Osteoblast (primary cell): ENCODE data around the gene CCDC124. TPM values are rescaled to one million over a fixed set of nuclear protein-coding genes. Genes with fewer than 3 reads are reported as not detected.

Experiments used
- DNase-seq: peaks from one replicate; pipeline ENCODE4 v3.0.0; 2011; ENCODE audit warnings: low spot score, mixed read lengths; ENCODE audit not compliant: insufficient read length; ENCODE audit errors: missing footprints
- H2AFZ ChIP-seq: 2 replicates; pipeline ENCODE4 v1.6.0; 2011; ENCODE audit warnings: mild to moderate bottlenecking, low read length
- H3K27ac ChIP-seq: 2 replicates; pipeline ENCODE4 v1.5.1; 2011; ENCODE audit warnings: mild to moderate bottlenecking, low read depth, low read length, moderate library complexity
- H3K27me3 ChIP-seq: 2 replicates; pipeline ENCODE4 v1.6.0; 2012; ENCODE audit warnings: mild to moderate bottlenecking, control low read depth, inconsistent platforms, low read length, moderate library complexity; ENCODE audit not compliant: insufficient read depth
- H3K36me3 ChIP-seq: 2 replicates; pipeline ENCODE4 v1.5.1; 2011; ENCODE audit warnings: mild to moderate bottlenecking, low read length, control low read depth, moderate library complexity; ENCODE audit not compliant: insufficient read depth
- H3K4me1 ChIP-seq: 2 replicates; pipeline ENCODE4 v1.5.1; 2011; ENCODE audit warnings: mild to moderate bottlenecking, low read length, control low read depth, moderate library complexity; ENCODE audit not compliant: insufficient read depth
- H3K4me2 ChIP-seq: 2 replicates; pipeline ENCODE4 v1.6.0; 2011; ENCODE audit warnings: mild to moderate bottlenecking, low read length; ENCODE audit not compliant: insufficient read depth
- H3K4me3 ChIP-seq: fragments of 200-600 bp; sonication (generic); 3 replicates; pipeline ENCODE4 v1.5.1; 2012; ENCODE audit warnings: mild to moderate bottlenecking, low read length, inconsistent platforms; ENCODE audit not compliant: insufficient read depth
- H3K79me2 ChIP-seq: 2 replicates; pipeline ENCODE4 v1.6.0; 2012; ENCODE audit warnings: mild to moderate bottlenecking, low read length, control low read depth, inconsistent platforms; ENCODE audit not compliant: insufficient read depth
- H3K9me3 ChIP-seq: 2 replicates; pipeline ENCODE4 v1.5.1; 2011; ENCODE audit warnings: low read depth, low read length, control low read depth
- H4K20me1 ChIP-seq: 2 replicates; pipeline ENCODE4 v1.6.0; 2012; ENCODE audit warnings: mild to moderate bottlenecking, low read length, control low read depth; ENCODE audit not compliant: insufficient read depth
- CTCF ChIP-seq: IDR thresholded peaks from 2 replicates; pipeline ENCODE4 v1.5.1; 2011; ENCODE audit warnings: mild to moderate bottlenecking, low read depth, low read length, moderate library complexity; ENCODE audit errors: extremely low read depth
- total RNA-seq: library from RNA; depleted of rRNA; stranded (reverse); fragments of >200 nt; gene quantifications from 2 replicates; pipeline ENCODE4 v1.2.3, GENCODE V29; 2012

Gene CCDC124
- total RNA-seq, 1 donor = 15.9 TPM

DNA sequence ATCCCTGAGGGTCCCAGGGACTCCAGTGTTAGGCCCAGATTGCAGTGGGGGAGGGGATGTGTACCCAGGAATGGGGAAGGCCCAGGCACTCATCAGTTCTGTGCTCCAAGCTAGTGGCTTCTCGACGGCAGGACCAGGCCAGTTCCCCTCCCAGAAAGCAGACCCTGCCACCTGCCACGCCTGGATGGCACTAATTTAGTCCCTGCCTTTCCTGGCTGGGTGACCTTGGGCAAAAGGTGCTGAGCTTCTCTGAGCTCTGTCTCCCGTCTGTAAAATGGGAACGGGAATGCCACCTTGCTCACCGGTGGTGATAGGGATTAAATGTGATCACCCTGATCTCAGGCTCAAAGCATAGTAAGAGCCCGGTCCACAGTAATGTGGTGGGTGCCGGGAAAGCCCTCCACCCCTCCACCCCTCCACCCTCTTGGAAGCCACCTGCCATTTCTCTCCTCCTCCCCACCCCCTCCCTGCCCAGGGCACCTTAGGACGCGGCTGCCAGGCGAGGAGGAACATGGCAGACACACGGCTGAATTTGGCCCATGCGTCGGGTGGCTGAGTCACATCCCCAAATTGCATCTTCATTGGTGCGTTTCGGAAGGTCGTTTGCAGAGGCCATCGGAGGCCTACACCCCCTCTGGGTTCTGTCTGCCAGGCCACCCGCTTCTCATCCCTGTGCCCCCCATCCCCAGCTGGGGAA is 36.4 kb downstream of the CCDC124 start:
- Histone ChIP-seq H3K4me3 (no peak overlapping the region), H3K36me3 (no peaks in the 10 kb centered on the region), H3K27me3 (peaks cover 35% of the 10 kb centered on the region), H2AFZ (no peak overlapping the region), H3K4me2 (no peak overlapping the region), H3K27ac (no peak overlapping the region), H3K4me1 (no peaks in the 10 kb centered on the region), H4K20me1 (no peaks in the 10 kb centered on the region), H3K9me3 (no peaks in the 10 kb centered on the region), H3K79me2 (no peaks in the 10 kb centered on the region)
- DNase-seq = peak; percentile 69
- TF ChIP-seq CTCF = no peak

DNA sequence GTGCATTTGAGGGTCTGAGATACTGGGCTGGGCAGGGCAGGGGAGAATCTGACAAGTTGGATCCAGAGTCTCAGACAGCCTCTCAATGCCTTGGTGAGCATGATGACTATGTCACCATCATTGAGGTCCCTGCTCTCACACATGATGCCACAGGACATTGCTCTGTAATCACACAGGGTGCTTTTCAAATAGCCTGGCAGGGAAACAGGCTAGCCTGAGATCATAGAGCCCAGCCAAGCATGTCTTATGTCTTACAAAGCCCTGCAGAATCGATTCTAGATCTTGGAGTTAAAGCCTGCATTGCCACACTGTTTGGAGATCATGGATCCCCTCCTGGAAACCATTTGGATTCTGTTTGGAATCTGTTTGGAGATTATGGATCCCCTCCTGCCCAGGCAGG is 39.4 kb downstream of the CCDC124 start:
- Histone ChIP-seq H2AFZ (no peak overlapping the region), H3K27ac (no peak overlapping the region), H3K9me3 (no peaks in the 10 kb centered on the region), H3K27me3 (peaks cover 15% of the 10 kb centered on the region), H3K4me3 (no peak overlapping the region), H3K4me1 (no peaks in the 10 kb centered on the region), H4K20me1 (no peaks in the 10 kb centered on the region), H3K4me2 (no peak overlapping the region), H3K36me3 (no peaks in the 10 kb centered on the region), H3K79me2 (no peaks in the 10 kb centered on the region)
- peak; percentile 69 for DNase-seq
- TF ChIP-seq CTCF = no peak

GRCh38 chr19:17973759-17974158 is 40.9 kb downstream of the CCDC124 start:
- H3K36me3 ChIP-seq = no peaks in the 10 kb centered on the region
- H3K4me1 ChIP-seq = no peaks in the 10 kb centered on the region
- DNase-seq = peak; percentile 26
- no peak overlapping the region for H2AFZ ChIP-seq
- H3K4me2 ChIP-seq = no peak overlapping the region
- no peaks in the 10 kb centered on the region for H4K20me1 ChIP-seq
- no peak overlapping the region for H3K27ac ChIP-seq
- no peaks in the 10 kb centered on the region for H3K79me2 ChIP-seq
- no peak for TF ChIP-seq CTCF
- H3K4me3 ChIP-seq = no peak overlapping the region
- H3K9me3 ChIP-seq = no peaks in the 10 kb centered on the region
- peaks cover 9% of the 10 kb centered on the region for H3K27me3 ChIP-seq

- no peaks in the 10 kb centered on the region for H3K79me2 ChIP-seq
- H3K4me2 ChIP-seq = no peak overlapping the region
- TF ChIP-seq CTCF = no peak
- no peaks in the 10 kb centered on the region for H4K20me1 ChIP-seq
- H3K36me3 ChIP-seq = no peaks in the 10 kb centered on the region
- H3K4me3 ChIP-seq = no peak overlapping the region
- H3K27ac ChIP-seq = no peak overlapping the region
- no peaks in the 10 kb centered on the region for H3K9me3 ChIP-seq
- no peaks in the 10 kb centered on the region for H3K4me1 ChIP-seq
- H3K27me3 ChIP-seq = peaks cover 6% of the 10 kb centered on the region
- H2AFZ ChIP-seq = no peak overlapping the region
- peak; percentile 76 for DNase-seq
Observed at GRCh38 chr19:17974551-17974950, 41.7 kb downstream of the CCDC124 start.
